Calu3 (cell line): ENCODE data around the gene CYP27C1. TPM values are rescaled to one million over a fixed set of nuclear protein-coding genes. Genes with fewer than 3 reads are reported as not detected.

ENCODE experiments used
- BruUV-seq: library from RNA; stranded (reverse); fragments of 400-500 nt; replicated peaks from 2 replicates; lab custom pipeline; 2021; lab: Mats Ljungman, UMichigan
- CTCF ChIA-PET: fragments of 300-600 bp; sonication (Branson Sonifier 250); formaldehyde crosslinking; loops from one replicate; lab custom pipeline; 2022; ENCODE audit warnings: antibody characterized with exemption; lab: Charles Lee
- DNase-seq: peaks from one replicate; pipeline ENCODE4 v3.0.0; 2022
- H3K27ac Mint-ChIP-seq: one replicate; pipeline ENCODE4 v1.8.0; 2022; ENCODE audit warnings: mixed read lengths; ENCODE audit not compliant: unreplicated experiment
- H3K27me3 Mint-ChIP-seq: one replicate; pipeline ENCODE4 v1.8.0; 2022; ENCODE audit warnings: mixed read lengths; ENCODE audit not compliant: unreplicated experiment
- H3K36me3 Mint-ChIP-seq: one replicate; pipeline ENCODE4 v1.8.0; 2022; ENCODE audit warnings: mild to moderate bottlenecking, moderate library complexity, mixed read lengths; ENCODE audit not compliant: insufficient read depth, unreplicated experiment
- H3K4me1 Mint-ChIP-seq: one replicate; pipeline ENCODE4 v1.8.0; 2022; ENCODE audit warnings: mild to moderate bottlenecking, low read depth, mixed read lengths; ENCODE audit not compliant: unreplicated experiment
- H3K4me3 Mint-ChIP-seq: one replicate; pipeline ENCODE4 v1.8.0; 2022; ENCODE audit warnings: mild to moderate bottlenecking, low read depth, moderate library complexity, mixed read lengths; ENCODE audit not compliant: unreplicated experiment
- H3K9me3 Mint-ChIP-seq: one replicate; pipeline ENCODE4 v1.8.0; 2022; ENCODE audit warnings: low read depth, mixed read lengths; ENCODE audit not compliant: unreplicated experiment
- intact Hi-C: fragments of 100-400 bp; cut with micrococcal nuclease; formaldehyde crosslinking; loops from one replicate; pipeline ENCODE4 v1.10.0; 2022; ENCODE audit not compliant: unreplicated experiment
- total RNA-seq: library from RNA; stranded (reverse); gene quantifications from 2 replicates; pipeline ENCODE4 v1.2.3, GENCODE V29; 2022
- TF ChIP-seq, protein P1 (sequence below): fragments of 200-600 bp; IDR thresholded peaks from one replicate; pipeline ENCODE4 v1.8.0; 2022; ENCODE audit warnings: antibody characterized with exemption; ENCODE audit not compliant: unreplicated experiment

Gene CYP27C1
- total RNA-seq, 1 experiment from 2014 or later = 0.07 TPM

- BruUV-seq = no TSS peak
- H3K4me3 Mint-ChIP-seq = no peak overlapping the region
- peaks cover 11% of the 10 kb centered on the region for H3K27me3 Mint-ChIP-seq
- H3K27ac Mint-ChIP-seq = no peak overlapping the region
- peaks cover 11% of the 10 kb centered on the region for H3K4me1 Mint-ChIP-seq
- TF ChIP-seq, protein P1, sequence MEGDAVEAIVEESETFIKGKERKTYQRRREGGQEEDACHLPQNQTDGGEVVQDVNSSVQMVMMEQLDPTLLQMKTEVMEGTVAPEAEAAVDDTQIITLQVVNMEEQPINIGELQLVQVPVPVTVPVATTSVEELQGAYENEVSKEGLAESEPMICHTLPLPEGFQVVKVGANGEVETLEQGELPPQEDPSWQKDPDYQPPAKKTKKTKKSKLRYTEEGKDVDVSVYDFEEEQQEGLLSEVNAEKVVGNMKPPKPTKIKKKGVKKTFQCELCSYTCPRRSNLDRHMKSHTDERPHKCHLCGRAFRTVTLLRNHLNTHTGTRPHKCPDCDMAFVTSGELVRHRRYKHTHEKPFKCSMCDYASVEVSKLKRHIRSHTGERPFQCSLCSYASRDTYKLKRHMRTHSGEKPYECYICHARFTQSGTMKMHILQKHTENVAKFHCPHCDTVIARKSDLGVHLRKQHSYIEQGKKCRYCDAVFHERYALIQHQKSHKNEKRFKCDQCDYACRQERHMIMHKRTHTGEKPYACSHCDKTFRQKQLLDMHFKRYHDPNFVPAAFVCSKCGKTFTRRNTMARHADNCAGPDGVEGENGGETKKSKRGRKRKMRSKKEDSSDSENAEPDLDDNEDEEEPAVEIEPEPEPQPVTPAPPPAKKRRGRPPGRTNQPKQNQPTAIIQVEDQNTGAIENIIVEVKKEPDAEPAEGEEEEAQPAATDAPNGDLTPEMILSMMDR = no peak
- intact Hi-C loops = no loop called here
- H3K9me3 Mint-ChIP-seq = no peaks in the 10 kb centered on the region
- CTCF ChIA-PET = interaction anchor here (0.6 to 1.0 kb wide), 2 partner anchors 42 to 1218 kb away, joined by 3 read pairs; no protein-coding TSS in a partner anchor
- no peaks in the 10 kb centered on the region for H3K36me3 Mint-ChIP-seq
- no peak for DNase-seq
Observed at GRCh38 chr2:127155028-127155581, 65.0 kb downstream of the CYP27C1 start.

GRCh38 chr2:127154396-127154795 is 65.7 kb downstream of the CYP27C1 start:
- no peak overlapping the region for H3K27ac Mint-ChIP-seq
- TF ChIP-seq, protein P1 = no peak
- H3K9me3 Mint-ChIP-seq = no peaks in the 10 kb centered on the region
- DNase-seq = no peak
- no peaks in the 10 kb centered on the region for H3K36me3 Mint-ChIP-seq
- intact Hi-C loops = no loop called here
- peaks cover 8% of the 10 kb centered on the region for H3K27me3 Mint-ChIP-seq
- H3K4me3 Mint-ChIP-seq = no peak overlapping the region
- peaks cover 11% of the 10 kb centered on the region for H3K4me1 Mint-ChIP-seq
- CTCF ChIA-PET = interaction anchor here (1.0 kb wide), 1 partner anchor 43 kb away, joined by 3 read pairs; no protein-coding TSS in a partner anchor
- no TSS peak for BruUV-seq

GRCh38 chr2:127153691-127154158 is 66.4 kb downstream of the CYP27C1 start:
- peaks cover under 1% of the 10 kb centered on the region for H3K27me3 Mint-ChIP-seq
- H3K9me3 Mint-ChIP-seq = no peaks in the 10 kb centered on the region
- BruUV-seq = no TSS peak
- H3K4me1 Mint-ChIP-seq = peaks cover 11% of the 10 kb centered on the region
- DNase-seq = peak; percentile 44
- no peak overlapping the region for H3K4me3 Mint-ChIP-seq
- CTCF ChIA-PET = interaction anchor here (1.0 kb wide), 1 partner anchor 44 kb away, joined by 3 read pairs; no protein-coding TSS in a partner anchor
- TF ChIP-seq, protein P1 = no peak
- intact Hi-C loops = no loop called here
- H3K36me3 Mint-ChIP-seq = no peaks in the 10 kb centered on the region
- no peak overlapping the region for H3K27ac Mint-ChIP-seq

DNA sequence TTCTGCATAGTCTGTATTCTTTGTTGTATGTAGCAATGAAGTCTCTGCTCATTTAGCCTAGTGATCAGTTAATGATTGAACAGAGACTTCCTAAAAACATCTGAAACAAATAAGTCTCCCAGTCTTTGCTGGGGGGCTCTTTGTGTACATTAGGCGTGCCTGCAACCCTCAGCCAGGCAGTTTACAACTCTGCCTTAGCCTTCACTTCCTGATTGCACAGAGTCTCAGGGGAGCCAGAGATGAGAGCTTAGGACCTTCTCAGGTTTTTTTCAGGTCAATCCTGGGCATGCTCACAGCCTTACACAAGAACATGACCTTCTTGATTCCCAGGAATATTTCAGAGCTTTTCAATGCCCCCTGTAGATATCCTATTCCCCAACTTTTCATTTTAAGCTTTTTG is 69.1 kb downstream of the CYP27C1 start:
- Mint-ChIP-seq H3K4me1 (peaks cover 11% of the 10 kb centered on the region), H3K27ac (no peak overlapping the region), H3K4me3 (no peak overlapping the region), H3K36me3 (no peaks in the 10 kb centered on the region), H3K27me3 (no peaks in the 10 kb centered on the region), H3K9me3 (peaks cover 2% of the 10 kb centered on the region)
- CTCF ChIA-PET = interaction anchor here (0.8 kb wide), 1 partner anchor 36 kb away, joined by 3 read pairs; no protein-coding TSS in a partner anchor
- no TSS peak for BruUV-seq
- intact Hi-C loops = no loop called here
- no peak for DNase-seq
- TF ChIP-seq, protein P1 = no peak
